CD4-positive, alpha-beta T cell treated with Interleukin-17A for 1 hour (primary cell): ENCODE measurements around the gene HSFX3.
"Not testable (repeated sequence)": the region's sequence is repeated elsewhere in the genome, so short reads cannot be mapped to it uniquely, and the experiment has no call there.

ENCODE experiments used
- DNase-seq: peaks from one replicate; pipeline ENCODE4 v3.0.0-alpha.2; 2020

Gene HSFX3

GRCh38 chrX:149549701-149550100 is at the start of gene HSFX3:
HSFX3 (minus strand) TSS chrX:149549924; CDS start chrX:149549852, 72 bp downstream.
- not testable (repeated sequence) for DNase-seq

- DNase-seq: not testable (repeated sequence)
These were observed 48.9 kb upstream of the HSFX3 start for GRCh38 chrX:149598603-149599002.

- DNase-seq: not testable (repeated sequence)
These were observed 46.2 kb upstream of the HSFX3 start for GRCh38 chrX:149595943-149596342.

GRCh38 chrX:149595214-149595613 is 45.5 kb upstream of the HSFX3 start, which contains the start of gene HSFX2:
HSFX2 (minus strand) TSS chrX:149595314; CDS start chrX:149594700, 614 bp downstream.
- not testable (repeated sequence) for DNase-seq

- DNase-seq: not testable (repeated sequence)
These were observed 41.3 kb upstream of the HSFX3 start for GRCh38 chrX:149590993-149591392.

- DNase-seq: not testable (repeated sequence)
These were observed 37.6 kb upstream of the HSFX3 start, which contains the start of gene MAGEA9B for GRCh38 chrX:149587359-149587758. MAGEA9B (minus strand) TSS chrX:149587459; CDS start chrX:149583179, 4,280 bp downstream.

GRCh38 chrX:149585631-149586030 is 35.9 kb upstream of the HSFX3 start:
- DNase-seq: not testable (repeated sequence)

GRCh38 chrX:149573456-149573855 is 23.7 kb upstream of the HSFX3 start:
- DNase-seq: not testable (repeated sequence)

- DNase-seq: no peak
These were observed 23.0 kb upstream of the HSFX3 start for GRCh38 chrX:149572743-149573142.

GRCh38 chrX:149571770-149572169 is 22.0 kb upstream of the HSFX3 start:
- DNase-seq: no peak

GRCh38 chrX:149570668-149571067 is 20.9 kb upstream of the HSFX3 start:
- DNase-seq: no peak

- no peak for DNase-seq
These were observed 20.0 kb upstream of the HSFX3 start for GRCh38 chrX:149569770-149570169.

GRCh38 chrX:149568701-149569296 is 19.1 kb upstream of the HSFX3 start:
- no peak for DNase-seq

GRCh38 chrX:149567621-149568417 is 18.1 kb upstream of the HSFX3 start:
- DNase-seq: no peak

GRCh38 chrX:149563359-149563758 is 13.6 kb upstream of the HSFX3 start:
- DNase-seq: no peak

- DNase-seq: not testable (repeated sequence)
These were observed 5.5 kb upstream of the HSFX3 start for GRCh38 chrX:149555251-149555650.

GRCh38 chrX:149551939-149552248 is 2.2 kb upstream of the HSFX3 start:
- not testable (repeated sequence) for DNase-seq

GRCh38 chrX:149551245-149551938 is 1.7 kb upstream of the HSFX3 start:
- not testable (repeated sequence) for DNase-seq

GRCh38 chrX:149550454-149550853 is 730 bp upstream of the HSFX3 start:
- DNase-seq: peak; percentile 10

- not testable (repeated sequence) for DNase-seq
These were observed 1.9 kb downstream of the HSFX3 start for GRCh38 chrX:149547782-149548181.

- not testable (repeated sequence) for DNase-seq
These were observed 2.8 kb downstream of the HSFX3 start for GRCh38 chrX:149546962-149547361.

GRCh38 chrX:149545545-149546543 is 3.9 kb downstream of the HSFX3 start:
- not testable (repeated sequence) for DNase-seq
